Bronchial epithelial cell (primary cell): ENCODE measurements around the gene CLPTM1L. TPM values are rescaled to one million over a fixed set of nuclear protein-coding genes. Genes with fewer than 3 reads are reported as not detected.

Source experiments
- DNase-seq: peaks from one replicate; pipeline ENCODE4 v3.0.0-alpha.2; 2010; ENCODE audit warnings: low read depth
- FAIRE-seq: peaks from 2 replicates; lab custom pipeline; 2011; peaks lifted over from hg19 to GRCh38; lab: Jason Lieb, UNC
- H3K27me3 ChIP-seq: 2 replicates; pipeline ENCODE4 v1.5.1; 2011; ENCODE audit warnings: low read length; ENCODE audit not compliant: control insufficient read depth, insufficient read depth
- H3K36me3 ChIP-seq: 2 replicates; pipeline ENCODE4 v1.5.1; 2011; ENCODE audit warnings: low read length; ENCODE audit not compliant: control insufficient read depth, insufficient read depth
- H3K4me3 ChIP-seq: 2 replicates; pipeline ENCODE4 v1.5.1; 2011; ENCODE audit warnings: mild to moderate bottlenecking, low read depth, low read length, control low read depth
- total RNA-seq: library from RNA; depleted of rRNA; stranded (reverse); fragments of >200 nt; gene quantifications from 2 replicates; pipeline ENCODE4 v1.2.1, GENCODE V29; 2014
- TF ChIP-seq, protein P1 (sequence below): IDR thresholded peaks from 2 replicates; pipeline ENCODE4 v1.5.1; 2011; ENCODE audit warnings: mild to moderate bottlenecking, moderate library complexity, low read length, control low read depth, inconsistent platforms; ENCODE audit not compliant: insufficient read depth, severe bottlenecking

The CLPTM1L gene
- total RNA-seq, 1 donor from 2014 or later: 314 TPM

- no peak overlapping the region for H3K4me3 ChIP-seq
- FAIRE-seq: no peak
- H3K36me3 ChIP-seq: no peaks in the 10 kb centered on the region
- no peak for DNase-seq
- H3K27me3 ChIP-seq: peaks cover 1% of the 10 kb centered on the region
- TF ChIP-seq, protein P1, sequence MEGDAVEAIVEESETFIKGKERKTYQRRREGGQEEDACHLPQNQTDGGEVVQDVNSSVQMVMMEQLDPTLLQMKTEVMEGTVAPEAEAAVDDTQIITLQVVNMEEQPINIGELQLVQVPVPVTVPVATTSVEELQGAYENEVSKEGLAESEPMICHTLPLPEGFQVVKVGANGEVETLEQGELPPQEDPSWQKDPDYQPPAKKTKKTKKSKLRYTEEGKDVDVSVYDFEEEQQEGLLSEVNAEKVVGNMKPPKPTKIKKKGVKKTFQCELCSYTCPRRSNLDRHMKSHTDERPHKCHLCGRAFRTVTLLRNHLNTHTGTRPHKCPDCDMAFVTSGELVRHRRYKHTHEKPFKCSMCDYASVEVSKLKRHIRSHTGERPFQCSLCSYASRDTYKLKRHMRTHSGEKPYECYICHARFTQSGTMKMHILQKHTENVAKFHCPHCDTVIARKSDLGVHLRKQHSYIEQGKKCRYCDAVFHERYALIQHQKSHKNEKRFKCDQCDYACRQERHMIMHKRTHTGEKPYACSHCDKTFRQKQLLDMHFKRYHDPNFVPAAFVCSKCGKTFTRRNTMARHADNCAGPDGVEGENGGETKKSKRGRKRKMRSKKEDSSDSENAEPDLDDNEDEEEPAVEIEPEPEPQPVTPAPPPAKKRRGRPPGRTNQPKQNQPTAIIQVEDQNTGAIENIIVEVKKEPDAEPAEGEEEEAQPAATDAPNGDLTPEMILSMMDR: no peak
Measured at GRCh38 chr5:1371218-1371971, 26.5 kb upstream of the CLPTM1L start.

DNA sequence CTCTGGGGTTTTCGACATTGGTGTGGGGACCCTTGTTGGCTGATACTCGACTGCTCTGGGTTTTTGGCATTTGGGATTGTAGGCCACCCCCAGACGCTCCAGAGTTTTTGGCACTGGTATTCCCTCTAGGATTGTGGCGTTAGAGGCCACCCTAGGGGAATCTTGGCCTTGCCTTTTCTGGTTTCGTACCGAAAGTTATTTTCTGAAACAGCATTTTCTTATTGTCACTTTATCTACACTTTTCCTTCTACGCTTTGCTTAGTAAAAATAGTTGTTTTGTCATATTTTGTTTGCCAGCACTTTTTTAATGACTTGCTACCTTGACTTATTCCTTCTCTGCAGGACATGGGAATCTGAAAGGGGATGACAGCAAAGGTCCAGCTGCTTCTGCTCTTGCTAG, 25.1 kb upstream of the CLPTM1L start:
- peaks cover 1% of the 10 kb centered on the region for H3K27me3 ChIP-seq
- no peaks in the 10 kb centered on the region for H3K36me3 ChIP-seq
- H3K4me3 ChIP-seq: no peak overlapping the region
- DNase-seq (no peak), FAIRE-seq (no peak)
- TF ChIP-seq, protein P1: no peak

- H3K36me3 ChIP-seq: no peaks in the 10 kb centered on the region
- FAIRE-seq (no peak), DNase-seq (no peak)
- no peak overlapping the region for H3K4me3 ChIP-seq
- no peaks in the 10 kb centered on the region for H3K27me3 ChIP-seq
- TF ChIP-seq, protein P1: no peak
Measured at GRCh38 chr5:1368756-1369155, 23.9 kb upstream of the CLPTM1L start.

DNA sequence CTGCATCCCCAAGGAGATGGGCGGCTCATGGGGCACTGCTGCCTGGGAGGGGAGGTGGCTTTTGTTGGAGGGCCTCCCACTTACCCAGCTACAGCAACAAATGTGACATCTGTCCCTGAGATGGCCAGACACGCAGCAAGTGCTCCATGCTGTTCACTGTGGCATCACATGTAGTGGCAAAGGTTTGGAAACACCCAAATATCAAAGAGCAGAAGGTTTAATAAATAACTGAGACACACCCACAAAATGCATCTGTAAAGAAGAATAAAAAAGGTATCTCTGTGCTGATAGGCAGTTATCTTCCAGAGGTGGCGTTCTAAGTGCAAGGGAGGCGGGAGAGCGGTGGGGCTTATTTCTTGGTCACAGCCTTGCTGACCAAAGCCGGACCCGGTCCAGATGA, 23.3 kb upstream of the CLPTM1L start:
- TF ChIP-seq, protein P1: no peak
- no peaks in the 10 kb centered on the region for H3K36me3 ChIP-seq
- DNase-seq (no peak), FAIRE-seq (no peak)
- H3K4me3 ChIP-seq: no peak overlapping the region
- H3K27me3 ChIP-seq: no peaks in the 10 kb centered on the region

GRCh38 chr5:1367149-1367548, 22.2 kb upstream of the CLPTM1L start:
- TF ChIP-seq, protein P1: no peak
- FAIRE-seq (no peak), DNase-seq (no peak)
- Histone ChIP-seq H3K4me3 (no peak overlapping the region), H3K36me3 (no peaks in the 10 kb centered on the region), H3K27me3 (no peaks in the 10 kb centered on the region)

DNA sequence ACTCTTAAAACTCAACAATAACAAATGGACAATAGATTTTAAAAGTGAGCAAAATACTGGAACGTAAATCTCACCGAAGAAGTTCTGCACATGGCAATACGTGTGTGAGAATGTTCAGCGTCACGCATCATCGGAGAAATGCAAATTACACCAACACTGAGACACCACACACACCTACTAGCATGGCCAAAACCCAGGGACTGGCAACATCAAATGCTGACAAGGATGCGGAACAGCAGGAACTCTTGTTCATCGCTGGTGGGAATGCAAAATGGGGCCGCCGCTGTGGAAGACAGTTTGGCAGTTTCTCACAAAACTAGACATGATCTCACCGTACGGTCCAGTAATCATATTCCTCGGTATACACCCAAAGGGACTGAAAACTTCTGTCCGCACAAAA, 21.6 kb upstream of the CLPTM1L start:
- Histone ChIP-seq H3K36me3 (no peaks in the 10 kb centered on the region), H3K4me3 (no peak overlapping the region), H3K27me3 (no peaks in the 10 kb centered on the region)
- TF ChIP-seq, protein P1: no peak
- FAIRE-seq: peak; percentile 66
- no peak for DNase-seq
